ENCODE measurements around the gene CHN1.

CHN1 gene

DNA sequence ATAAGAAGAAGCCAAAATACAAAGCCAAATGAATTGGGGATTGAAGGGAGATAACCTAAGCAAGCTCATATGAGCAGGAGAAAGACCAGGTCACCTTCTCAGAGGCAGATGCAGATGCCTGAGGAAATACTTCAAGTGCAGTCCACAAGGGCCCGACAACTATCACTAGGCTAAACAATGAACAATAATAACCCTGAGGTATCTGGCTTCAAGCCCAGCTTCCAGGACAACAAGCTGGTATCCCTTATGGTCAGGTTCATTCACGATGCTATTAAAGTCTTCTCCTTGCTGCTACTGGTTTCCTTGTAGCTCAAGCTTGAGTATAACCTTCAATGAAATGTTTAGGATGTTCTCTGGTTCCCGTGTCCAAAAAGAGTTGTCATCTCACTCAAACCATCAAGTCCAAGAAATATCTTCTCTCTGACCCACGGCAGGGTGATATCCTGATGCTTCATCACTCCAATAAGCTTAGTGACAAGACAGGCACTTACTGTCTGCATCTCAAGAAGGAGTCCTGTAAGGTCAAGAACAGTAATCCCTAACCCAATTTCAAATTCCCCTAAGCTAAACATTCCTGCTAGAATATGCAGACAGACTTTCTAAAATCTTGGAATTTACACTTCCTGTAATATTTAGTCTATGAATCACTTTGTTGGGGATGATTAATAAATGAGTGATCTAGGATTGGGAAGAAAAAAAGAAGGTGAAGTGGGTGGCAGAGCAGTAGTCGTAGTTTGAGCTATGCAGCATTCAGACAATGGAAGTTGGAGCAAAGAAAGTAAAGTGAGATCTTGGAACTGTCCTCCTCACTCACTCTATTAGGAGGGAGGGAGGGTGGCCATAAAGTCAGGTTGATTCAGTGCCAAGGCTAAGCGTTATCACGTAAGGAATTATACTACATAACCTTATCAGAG lies 33.1 kb downstream of the CHN1 start:
- DNase-seq (ENCODE audit: low spot score), result peak; percentile 95

DNA sequence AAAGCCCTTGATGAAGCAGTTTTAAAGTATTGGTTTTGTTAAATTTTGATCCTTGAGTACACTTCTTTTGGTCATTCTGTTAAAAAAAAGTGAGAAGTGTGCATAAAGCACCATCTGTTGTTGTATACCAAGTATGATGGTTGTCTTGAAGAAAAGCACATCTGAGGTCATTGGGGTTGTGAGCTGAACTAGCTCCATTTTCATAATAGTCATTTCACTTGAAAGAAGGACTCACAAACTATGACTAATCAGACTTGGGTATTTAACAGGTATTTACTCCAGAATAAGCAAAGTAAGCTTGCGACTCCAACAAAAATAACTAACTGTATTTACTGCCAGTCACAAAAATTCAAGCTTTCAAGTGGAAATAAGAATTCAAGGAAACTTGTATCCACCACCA lies 35.1 kb downstream of the CHN1 start:
- peak; percentile 29 for DNase-seq (ENCODE audit: low spot score)

DNA sequence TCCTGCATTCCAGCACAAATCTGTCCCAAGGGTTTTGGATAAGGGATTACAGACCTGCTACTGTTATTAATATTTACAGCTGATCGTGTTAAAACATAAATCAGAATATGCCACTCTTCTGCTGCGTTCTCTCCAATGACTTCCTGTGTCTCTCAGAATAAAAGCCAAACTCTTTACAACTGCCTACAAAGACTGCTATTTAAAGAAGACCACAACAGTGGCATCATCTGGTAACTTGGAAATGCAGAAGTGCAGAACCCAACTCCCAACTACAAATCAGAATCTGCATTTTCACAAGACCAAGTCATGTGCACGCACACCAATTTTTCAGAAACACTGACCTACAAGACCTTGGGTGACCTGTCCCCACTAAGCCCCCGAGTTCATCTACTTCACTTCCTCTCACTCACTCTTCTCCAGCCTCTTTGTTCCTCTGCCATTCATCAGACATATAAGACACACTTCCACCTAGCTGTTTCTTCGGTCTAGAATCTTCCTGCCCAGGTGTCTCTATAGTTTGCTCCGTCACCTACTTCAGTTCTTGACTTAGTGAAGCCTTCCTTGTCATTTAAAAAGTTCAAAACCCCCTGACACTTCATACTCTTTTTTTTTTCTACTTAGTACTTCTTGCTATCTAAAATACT lies 36.0 kb downstream of the CHN1 start:
- DNase-seq (ENCODE audit: low spot score), result no peak

DNA sequence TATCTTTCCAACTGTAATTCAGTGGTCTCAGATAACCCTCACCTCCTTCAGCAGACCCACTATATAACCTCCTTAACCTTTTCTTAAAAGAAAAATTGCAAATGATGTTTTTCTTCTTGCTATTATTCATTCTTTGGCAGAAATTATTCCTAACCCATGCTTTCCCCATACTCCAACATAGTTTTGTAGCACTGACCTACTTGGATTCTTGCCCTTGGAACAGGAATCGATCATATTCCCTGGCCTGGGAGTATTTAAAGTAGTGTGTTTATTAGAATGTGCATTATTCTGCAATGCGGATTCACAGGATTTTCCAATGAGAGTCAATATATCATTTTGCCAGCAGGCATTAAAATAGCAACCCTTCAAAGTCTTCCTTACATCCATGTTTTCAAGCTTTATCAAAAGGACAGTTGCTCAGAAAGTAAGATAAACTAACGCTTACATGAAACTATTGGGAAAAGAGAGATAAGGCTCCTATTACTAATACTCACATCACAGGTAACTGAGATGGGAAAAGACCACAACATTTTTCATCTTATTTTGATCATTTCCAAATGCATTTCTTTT lies 37.4 kb downstream of the CHN1 start:
- no peak for DNase-seq (ENCODE audit: low spot score)

DNA sequence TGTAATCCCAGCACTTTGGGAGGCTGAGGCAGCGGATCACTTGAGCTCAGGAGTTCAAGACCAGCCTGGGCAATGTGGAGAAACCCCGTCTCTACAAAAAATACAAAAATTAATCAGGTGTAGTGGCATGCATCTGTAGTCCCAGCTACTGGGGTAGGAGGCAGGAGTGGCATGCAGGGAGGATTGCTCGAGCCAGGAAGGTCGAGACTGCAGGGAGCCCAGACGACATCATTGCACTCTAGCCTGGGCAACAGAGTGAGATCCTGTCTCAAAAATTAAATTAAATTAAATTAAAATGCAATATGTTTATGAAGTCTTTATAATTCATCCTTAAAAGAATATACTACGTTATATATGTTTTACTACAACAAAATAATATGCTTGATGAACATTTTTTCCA lies 38.1 kb downstream of the CHN1 start:
- no peak for DNase-seq (ENCODE audit: low spot score)

DNA sequence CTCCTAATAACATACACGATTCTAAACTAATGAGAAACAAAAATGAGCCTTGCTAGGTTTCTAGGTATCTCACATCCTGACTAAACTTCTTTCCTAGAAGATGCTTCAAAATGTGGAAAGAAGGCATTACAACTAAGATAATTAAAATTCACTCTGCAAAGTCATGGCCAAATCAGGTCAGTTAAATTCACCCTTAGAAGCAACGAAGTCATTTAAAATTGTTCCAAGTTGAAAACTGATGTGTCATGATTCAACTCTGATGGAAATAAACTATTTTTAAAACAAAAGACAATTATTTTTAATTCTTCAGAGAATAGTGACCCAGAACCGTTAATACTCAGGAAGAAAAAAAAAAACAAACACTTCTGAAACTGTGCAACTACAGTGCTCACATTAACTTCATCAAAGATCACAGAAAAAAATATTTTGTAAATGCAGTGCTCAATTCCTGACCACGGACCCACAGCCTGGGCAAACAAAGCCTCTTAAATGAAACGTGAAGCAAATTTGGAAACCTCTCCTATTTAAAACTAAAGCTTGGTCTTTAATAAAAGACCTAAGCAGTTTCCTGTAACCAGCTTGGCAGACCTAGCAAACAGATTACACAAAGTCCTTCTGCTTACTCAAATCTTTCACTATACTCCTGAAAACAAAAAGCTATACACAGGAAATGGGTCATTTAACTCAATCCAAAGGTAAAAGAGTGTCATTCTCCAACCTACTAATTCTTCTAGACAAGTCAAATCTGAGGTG lies 39.0 kb downstream of the CHN1 start:
- DNase-seq (ENCODE audit: low spot score), result peak; percentile 5

DNA sequence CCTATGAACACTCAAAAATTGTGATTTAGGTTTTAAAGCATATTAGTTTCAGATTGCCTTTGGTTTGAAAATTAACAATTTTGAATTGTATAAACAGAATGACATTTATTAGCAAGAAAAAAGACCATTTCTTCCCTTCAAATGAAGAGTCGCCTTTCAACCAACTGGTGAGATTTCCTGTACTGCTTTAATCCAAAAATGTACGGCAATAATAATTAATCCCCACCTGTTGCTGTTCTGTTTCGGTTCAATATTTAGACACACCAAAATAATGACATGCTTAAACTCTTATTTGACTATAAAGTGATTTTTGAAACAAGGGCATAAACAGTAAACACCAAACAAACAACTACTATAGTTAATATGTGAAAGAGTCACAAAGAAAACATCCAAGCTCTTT lies 39.6 kb downstream of the CHN1 start:
- no peak for DNase-seq (ENCODE audit: low spot score)

DNA sequence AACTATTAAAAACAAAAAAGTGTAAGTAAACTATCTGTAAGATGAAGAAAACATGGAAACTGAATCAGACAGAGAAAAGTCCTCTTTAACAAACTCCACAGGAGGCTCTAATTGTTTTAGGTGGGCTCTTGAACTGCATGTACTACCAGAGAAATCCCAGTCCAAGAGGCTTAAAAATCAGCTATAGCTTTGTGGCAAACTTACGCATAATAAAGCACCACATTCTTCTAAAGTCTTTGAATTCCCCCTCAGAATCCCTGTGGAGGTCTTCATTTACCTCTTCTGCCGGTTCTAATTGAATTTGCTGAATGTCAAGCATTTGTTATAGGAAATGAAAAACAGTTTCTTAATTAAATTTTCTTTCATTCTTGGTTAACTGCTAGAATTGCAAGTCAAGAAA lies 40.8 kb downstream of the CHN1 start:
- no peak for DNase-seq (ENCODE audit: low spot score)

DNA sequence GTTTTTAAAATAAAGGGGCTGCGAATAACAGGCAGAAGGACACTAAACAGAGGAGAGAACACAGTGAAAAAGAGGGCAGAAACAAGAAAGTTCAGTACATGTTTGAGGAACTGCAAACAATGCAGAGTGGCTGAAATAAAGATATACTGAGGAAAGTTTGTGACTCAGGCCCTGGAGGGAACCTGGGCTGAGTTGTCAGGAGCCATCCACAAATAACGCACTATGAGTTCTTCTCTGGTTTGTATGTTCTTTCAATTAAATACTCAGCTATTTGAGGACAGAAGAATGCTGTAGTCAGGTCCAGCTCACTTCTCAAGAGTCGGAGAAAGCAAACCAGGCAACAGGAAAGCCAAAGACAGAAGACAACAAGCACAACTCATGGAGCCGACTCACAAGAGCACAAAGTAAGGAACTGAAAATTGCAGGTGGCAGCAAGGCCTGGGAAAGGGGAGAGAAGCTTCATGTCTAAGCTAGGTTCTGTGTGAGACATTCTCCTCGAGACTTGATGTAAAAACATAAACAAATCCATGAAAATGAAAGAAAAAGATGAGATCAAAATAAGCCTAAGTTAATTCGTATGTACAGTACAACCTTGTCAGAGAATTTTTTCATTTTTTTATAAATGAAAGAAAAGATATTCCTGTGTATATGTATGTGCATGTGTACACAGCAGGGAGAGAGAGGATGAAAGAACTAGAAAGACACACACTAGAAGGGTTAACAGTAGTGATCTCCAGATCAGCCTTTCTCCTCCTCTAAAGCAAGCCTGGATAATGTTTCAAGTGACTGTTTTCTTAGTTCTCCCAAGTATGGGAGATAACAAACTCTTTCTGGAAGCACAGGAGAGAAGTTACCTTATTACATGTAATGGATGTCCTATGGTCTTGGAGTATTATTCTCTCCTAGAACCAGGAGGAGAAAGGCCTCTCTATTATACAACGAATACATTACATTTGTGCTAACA lies 41.5 kb downstream of the CHN1 start:
- DNase-seq (ENCODE audit: low spot score), result no peak

DNA sequence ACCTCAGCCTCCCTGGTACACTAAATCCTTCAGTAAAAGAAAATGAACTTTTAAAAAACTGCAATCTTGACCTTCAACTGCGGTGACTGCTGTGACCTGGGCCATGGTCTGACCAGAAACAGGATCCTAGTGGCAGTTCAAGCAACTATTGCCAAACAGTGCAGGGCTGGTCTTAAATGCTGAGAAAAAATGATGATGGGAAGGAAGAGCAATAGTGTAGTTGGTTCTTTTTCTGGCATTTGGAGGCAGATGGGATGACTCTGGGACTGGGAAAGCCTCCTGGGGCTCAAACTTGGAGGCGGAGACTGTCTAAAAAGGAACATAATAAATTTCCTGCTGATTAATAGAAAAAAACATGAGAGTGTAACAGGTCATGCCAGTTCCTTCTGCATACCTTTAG lies 45.4 kb downstream of the CHN1 start:
- no peak for DNase-seq (ENCODE audit: low spot score)

DNA sequence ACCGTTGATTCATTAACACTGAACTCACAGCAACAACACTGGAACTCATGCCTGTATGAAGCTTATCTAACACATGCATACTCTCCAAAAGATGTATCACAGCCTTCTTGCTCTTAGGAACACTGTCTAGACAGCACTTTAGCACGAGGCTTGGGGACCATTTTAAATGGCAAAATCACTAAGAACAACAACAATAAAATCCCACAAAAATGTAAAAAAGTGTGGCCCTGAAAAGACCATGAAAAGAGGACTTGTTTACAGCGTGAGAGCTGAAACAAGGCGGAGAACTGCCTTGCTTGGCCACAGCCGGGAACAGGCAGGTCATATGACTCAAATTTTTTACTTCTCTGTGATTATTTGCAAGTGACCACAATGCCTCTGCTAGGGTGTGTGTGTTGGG lies 48.1 kb downstream of the CHN1 start:
- DNase-seq (ENCODE audit: low spot score), result no peak

DNA sequence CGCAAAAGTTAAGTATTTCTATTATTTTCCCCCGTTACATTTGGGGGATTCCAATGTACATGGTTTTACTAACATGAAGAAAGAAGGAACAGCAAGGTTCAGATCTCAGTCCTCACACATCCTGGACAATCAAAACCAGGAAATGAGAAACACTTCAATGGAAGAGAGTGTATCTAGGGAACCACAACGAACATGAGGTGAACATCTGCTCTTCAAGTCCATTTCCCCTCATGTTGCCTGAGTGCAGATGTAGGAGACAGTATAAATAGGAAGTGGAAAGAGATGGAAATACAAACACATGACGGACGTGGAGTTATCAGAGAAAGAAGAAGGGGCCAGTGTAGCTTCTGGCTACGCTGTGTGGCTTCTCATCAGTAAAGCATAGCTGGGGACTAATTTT lies 52.6 kb downstream of the CHN1 start:
- DNase-seq (ENCODE audit: low spot score), result no peak

DNA sequence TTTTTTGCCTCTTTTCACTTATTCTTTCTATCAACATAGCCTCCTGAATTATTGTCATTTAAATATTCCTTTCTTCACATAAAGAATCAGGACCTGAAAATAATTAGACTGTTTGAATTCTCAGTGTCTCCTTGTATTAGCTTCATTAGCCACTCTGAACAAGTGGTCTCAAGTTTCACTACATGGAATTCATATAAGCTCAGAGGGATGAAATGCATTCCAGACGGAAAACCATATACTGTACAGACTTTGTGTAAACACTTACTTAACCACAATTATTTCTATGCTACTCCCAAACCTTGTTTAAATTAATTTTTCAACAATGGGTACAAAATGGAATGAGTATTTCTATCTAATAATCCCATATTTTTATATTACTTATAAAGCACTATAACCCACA lies 53.4 kb downstream of the CHN1 start:
- DNase-seq (ENCODE audit: low spot score), result no peak

DNA sequence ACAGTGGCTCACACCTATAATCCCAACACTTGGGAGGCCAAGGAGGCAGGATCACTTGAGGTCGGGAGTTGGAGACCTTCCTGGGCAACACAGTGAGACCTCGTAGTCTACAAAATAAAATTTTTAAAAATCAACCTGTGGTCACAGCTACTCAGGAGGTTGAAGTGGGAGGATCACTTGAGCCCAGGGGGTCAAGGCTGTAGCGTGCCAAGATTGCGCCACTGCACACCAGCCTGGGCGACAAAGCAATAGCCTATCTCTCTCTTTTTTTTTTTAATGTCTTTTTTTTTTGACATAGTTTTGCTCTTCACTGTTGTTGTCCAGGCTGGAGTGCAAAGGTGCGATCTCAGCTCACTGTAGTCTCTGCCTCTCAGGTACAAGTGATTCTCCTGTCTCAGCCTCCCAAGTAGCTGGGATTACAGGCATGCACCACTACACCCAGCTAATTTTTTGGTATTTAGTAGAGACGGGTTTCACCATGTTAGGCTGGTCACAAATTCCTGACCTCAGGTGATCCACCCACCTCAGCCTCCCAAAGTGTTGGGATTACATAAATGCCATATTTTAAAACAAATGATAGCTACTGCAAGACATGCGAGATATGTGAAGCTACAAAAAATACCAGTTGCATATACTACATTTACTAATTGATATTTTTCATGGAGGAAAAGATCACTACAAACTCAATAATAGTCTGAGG lies 55.0 kb downstream of the CHN1 start:
- no peak for DNase-seq (ENCODE audit: low spot score)

DNA sequence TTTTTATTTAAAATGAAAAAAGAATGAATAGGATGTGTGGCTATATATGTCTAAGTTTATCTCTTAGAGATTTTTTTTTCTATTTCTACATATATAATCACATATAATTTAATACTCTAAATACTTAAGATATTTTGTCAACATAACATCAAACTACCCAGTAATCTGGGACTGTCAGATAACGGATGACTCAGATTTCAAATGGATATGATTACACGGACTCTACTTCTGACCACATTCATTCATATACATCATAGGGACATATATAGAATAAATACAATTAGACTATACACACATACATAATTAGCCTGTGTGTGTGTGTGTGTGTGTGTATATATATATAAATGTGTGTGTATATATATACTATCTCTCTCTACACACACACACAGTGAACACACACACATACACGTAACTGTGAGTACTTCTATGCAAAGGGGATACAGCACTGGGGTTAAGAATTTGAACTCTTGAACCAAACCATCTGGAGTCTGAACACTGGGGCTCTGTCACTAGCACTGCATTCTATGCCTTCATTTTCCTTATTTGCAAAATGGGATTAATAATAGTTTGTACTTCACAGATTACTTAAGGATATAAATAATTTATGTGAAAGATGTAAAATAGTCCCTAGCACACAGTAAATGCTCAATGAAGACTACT lies 59.5 kb downstream of the CHN1 start:
- no peak for DNase-seq (ENCODE audit: low spot score)

DNA sequence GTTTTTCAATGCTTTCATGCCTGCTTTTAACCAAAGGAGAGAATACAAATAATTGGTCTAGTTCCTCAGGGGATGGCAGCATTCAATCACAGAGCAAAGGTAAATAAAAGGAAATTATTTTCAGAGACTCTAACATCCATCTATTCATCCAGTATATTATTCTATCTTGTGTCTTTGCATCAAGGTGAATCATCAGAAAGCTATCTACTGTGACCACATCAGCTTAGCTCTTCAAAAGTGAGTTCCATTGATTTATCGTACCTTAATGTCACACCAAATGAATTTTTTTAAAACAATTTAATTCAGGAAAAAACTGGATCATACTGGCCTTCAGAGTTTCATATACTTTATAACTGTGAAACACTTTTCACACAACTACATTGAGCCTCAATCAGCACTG lies 66.1 kb downstream of the CHN1 start:
- DNase-seq (ENCODE audit: low spot score), result peak; percentile 64

DNA sequence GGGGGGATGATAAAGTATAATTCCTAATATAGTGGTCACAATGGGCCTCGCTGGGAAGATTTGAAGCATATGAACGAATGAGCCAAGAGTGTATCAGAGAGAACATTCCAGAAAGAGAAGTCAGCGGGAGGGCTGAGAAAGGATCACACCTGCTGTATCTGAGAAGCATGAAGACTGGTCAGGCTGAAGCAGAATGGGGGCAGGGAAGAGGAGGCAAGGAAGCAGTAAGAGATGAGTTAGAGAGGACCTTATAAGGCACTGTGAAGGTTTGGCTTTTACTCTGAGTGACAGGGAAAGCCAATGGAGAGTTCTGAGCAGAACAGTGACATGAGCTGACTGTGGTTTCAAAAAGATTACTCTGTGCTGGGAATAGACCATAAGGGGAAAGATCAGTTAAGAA lies 73.5 kb downstream of the CHN1 start:
- DNase-seq (ENCODE audit: low spot score), result peak; percentile 92

DNA sequence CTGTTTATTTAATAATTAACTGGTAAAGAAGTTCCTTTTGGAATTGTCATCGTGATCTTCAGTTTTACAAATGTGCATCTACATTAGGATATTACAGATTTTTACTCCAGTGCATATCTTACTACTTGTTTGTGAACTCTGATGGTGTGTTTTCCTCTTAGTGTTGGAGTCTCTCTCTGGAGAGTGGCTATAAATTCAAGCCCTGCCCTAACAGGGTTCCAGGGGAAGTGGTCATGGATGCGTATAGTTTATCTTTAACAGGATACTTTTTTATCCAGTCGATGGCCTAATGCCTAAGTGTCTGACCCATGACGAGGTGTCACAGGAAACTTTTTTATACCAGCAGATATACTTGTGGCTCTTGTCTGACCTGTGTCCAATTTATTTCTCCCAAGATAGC lies 75.4 kb downstream of the CHN1 start:
- peak; percentile 85 for DNase-seq (ENCODE audit: low spot score)

DNA sequence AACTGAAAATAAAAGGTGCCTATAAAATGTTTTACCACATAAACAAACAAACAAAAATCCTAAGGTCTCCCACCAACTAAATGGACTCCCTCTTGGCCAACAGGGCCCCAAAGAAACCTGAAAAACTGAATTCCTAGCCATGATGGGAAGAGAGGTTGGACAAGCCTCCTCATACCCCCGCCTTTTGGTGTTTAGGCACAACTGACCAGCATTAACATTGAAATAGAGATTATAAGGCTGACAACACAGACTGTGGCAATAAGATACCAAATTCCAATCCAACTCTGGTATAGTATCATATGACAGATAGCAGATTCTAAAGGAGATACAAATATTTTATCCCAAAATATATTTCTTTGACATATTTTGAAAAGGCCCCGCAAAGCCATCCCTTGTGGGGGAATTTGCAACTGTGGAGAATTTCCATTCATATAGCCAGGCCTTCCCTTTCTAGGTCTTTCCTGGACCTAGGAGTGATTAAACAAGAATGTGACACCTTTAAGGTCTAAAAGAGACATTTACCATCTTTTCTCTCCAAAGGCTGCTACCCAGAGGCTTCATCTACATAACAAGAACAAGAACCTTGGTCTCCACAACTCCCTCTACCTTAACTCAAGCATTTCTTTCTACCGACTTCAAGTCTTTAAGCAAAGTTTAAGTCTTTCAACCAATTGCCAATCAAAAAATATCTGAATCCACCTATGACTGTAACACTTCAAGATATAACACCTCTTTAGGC lies 80.0 kb downstream of the CHN1 start:
- DNase-seq (ENCODE audit: low spot score), result no peak

All from kidney tubule cell (primary cell).